Mucosa of descending colon (tissue), 3 donors: ENCODE data around the gene TDRD12. TPM values are rescaled to one million over a fixed set of nuclear protein-coding genes. Genes with fewer than 3 reads are reported as not detected.

Experiments used
- ATAC-seq: fragments of 200-7000 bp; cut with Tn5 transposase; one replicate; pipeline ENCODE4 v1.9.1; 2020; ENCODE audit warnings: mild to moderate bottlenecking, moderate library complexity
- DNase-seq, 3 donors: peaks; one replicate each; pipeline ENCODE4 v3.0.0-alpha.2; 2020
- H3K36me3 ChIP-seq: fragments of 200-600 bp; one replicate; pipeline ENCODE4 v1.8.0; 2021; ENCODE audit warnings: low read depth, mild to moderate bottlenecking
- H3K4me1 ChIP-seq: fragments of 200-600 bp; one replicate; pipeline ENCODE4 v1.8.0; 2021; ENCODE audit warnings: low read depth, mild to moderate bottlenecking
- H3K4me3 ChIP-seq: fragments of 200-600 bp; one replicate; pipeline ENCODE4 v1.8.0; 2021; ENCODE audit warnings: mild to moderate bottlenecking
- H3K9me3 ChIP-seq: fragments of 200-600 bp; one replicate; pipeline ENCODE4 v1.8.0; 2021; ENCODE audit warnings: mild to moderate bottlenecking
- CTCF ChIP-seq: fragments of 200-600 bp; IDR thresholded peaks from one replicate; pipeline ENCODE4 v1.8.0; 2022; ENCODE audit warnings: antibody characterized with exemption, mild to moderate bottlenecking
- intact Hi-C, 2 donors: fragments of 100-400 bp; cut with DNase I in 1 of 2; cut with micrococcal nuclease in 1 of 2; formaldehyde crosslinking; loops; one replicate each; pipeline versions ENCODE4 v1.11.0 to v1.11.1; 2022; cut with DNase I, micrococcal nuclease
- total RNA-seq, 3 donors: library from RNA; stranded (reverse); fragmentation: NEBNext Ultra II Directional in 2 of 3; extraction: Animal tissue kit (Norgen Biotek cat#: 25700) in 2 of 3; gene quantifications; one replicate each; pipeline versions ENCODE4 v1.2.1 to v1.2.4, GENCODE V29; 2021 to 2023
- donor health status: DM: no; HTN: no; CAD: no; lungs with moderate emphysema.
- donor health status: DM: no; HTN: no; CAD: no.
- donor health status: DM: no; HTN: yes; CAD: no.

The TDRD12 gene
- total RNA-seq, 3 donors from 2014 or later = 0.31 to 0.47 TPM; not detected in 1

DNA sequence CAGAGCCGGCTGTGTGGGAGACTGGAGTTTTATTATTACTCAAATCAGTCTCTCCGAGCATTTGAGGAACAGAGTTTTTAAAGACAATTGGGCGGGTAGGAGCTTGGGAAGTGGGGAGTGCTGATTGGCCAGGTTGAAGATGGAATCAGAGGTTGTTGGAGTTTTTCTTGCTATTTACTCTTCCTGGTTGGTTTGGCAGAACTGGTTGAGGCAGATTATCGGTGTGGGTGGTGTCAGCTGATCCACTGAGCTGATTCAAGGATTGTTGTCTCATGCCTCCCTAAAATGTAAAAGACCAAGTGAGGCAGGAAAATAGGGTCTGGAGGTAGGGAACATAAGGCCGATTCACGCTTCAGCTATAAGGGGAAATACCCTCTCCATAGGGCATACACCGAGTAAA, 1.3 kb upstream of the TDRD12 start:
- ATAC-seq = no peak
- intact Hi-C loops = no loop called here
- TF ChIP-seq CTCF = no peak

DNA sequence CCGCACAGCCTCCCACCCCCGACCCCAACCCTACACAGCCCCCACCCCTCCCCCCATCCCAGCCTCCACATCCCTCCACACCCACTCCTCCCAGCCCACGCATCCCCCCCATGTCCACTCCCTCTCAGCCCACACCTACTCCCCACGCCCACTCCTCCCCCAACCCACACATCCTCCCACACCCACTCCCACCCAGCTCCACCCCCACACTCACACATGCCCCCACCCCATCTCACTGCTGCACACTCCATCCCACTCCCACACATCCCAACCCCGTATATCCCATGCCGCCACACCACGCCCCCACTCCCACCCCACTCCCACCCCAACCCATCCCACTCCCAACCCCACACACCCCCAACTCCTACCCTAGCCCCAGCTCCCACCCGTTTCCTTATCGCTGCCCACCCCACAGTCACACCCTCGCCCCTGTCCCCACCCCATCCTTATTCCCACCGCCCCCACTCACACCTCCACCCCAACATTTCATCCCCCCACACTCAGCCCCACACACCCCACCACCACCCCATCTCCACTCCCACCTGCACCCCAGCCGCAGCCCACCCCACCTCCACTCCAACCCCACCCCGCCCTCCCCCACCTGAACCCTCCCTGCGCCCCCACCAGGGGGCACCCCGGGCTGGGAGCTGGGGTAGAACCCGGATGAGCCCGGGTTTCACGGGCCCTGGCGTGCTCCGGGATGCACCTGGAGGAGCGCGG, 809 bp downstream of the TDRD12 start:
- Histone ChIP-seq H3K9me3 (no peaks in the 10 kb centered on the region), H3K4me3 (no peak overlapping the region), H3K36me3 (no peaks in the 10 kb centered on the region), H3K4me1 (no peaks in the 10 kb centered on the region)
- no peak for ATAC-seq
- DNase-seq = no peak
- intact Hi-C loops = no loop called here
- TF ChIP-seq CTCF = no peak

More for the DNA sequence above, 1.3 kb upstream of the TDRD12 start:
- no peak for DNase-seq
- Histone ChIP-seq H3K4me3 (no peak overlapping the region), H3K4me1 (no peaks in the 10 kb centered on the region), H3K9me3 (no peaks in the 10 kb centered on the region), H3K36me3 (no peaks in the 10 kb centered on the region)

DNA sequence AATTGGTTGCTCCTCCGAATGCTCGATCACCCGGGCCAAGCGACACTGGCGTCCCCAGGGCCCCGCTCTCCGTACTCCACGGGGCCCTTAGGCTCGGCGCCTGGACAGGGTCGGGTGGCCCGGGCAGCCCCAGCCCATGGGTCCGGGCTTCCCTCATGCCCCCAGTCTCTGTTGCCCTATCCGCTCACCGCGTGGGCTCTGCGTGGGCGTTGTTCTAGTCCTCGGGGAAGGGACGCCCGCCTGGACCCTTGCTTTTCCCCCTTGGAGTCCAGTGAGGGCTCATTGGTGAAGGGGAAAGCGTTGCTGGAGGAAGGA, 1.3 kb downstream of the TDRD12 start:
- ATAC-seq = no peak
- Histone ChIP-seq H3K4me3 (no peak overlapping the region), H3K9me3 (no peaks in the 10 kb centered on the region), H3K36me3 (no peaks in the 10 kb centered on the region), H3K4me1 (no peaks in the 10 kb centered on the region)
- DNase-seq = no peak
- intact Hi-C loops = no loop called here
- no peak for TF ChIP-seq CTCF

GRCh38 chr19:32735936-32736335, 16.4 kb downstream of the TDRD12 start:
- H3K36me3 ChIP-seq = no peaks in the 10 kb centered on the region
- no peak overlapping the region for H3K4me3 ChIP-seq
- no peak for DNase-seq
- intact Hi-C loops = no loop called here
- ATAC-seq = no peak
- H3K4me1 ChIP-seq = no peaks in the 10 kb centered on the region
- H3K9me3 ChIP-seq = no peaks in the 10 kb centered on the region
- TF ChIP-seq CTCF = no peak

DNA sequence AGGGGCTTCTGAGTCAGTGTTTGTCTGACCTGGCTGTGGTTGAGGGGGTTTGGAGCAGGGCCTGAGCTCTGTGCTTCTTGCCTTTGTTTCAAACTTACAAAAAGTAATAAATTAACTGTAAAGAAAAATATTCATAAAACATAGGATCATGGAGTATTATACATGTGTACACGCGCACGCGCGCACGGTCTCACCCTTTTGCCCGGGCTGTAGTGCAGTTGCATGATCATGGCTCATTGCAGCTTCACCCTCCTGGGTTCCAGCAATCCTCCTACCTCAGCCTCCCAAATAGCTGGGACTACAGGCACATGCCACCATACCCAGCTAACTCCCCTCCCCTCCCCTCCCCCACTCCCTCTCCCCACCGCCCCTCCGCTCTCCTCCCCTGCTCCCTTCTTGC, 23.5 kb downstream of the TDRD12 start:
- Histone ChIP-seq H3K4me3 (no peak overlapping the region), H3K36me3 (no peaks in the 10 kb centered on the region), H3K9me3 (no peaks in the 10 kb centered on the region), H3K4me1 (no peaks in the 10 kb centered on the region)
- ATAC-seq (no peak), DNase-seq (no peak)
- intact Hi-C loops = no loop called here
- TF ChIP-seq CTCF = no peak

DNA sequence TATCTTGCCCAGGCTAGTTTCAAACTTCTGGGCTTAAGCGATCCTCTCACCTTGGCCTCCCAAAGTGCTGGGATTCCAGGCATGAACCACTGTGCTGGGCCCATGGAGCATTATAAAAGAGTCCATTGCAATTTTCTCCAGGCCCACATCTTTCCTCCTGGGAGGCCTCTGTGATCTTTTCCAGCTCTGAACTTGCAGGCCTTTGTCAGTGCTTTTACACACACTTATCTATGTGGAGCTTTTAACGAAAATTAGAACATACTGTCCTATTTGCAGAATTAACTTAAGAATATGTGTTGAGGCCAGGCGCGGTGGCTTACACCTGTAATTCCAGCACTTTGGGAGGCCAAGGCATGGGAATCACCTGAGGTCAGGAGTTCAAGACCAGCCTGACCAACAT, 23.9 kb downstream of the TDRD12 start:
- no peak overlapping the region for H3K4me3 ChIP-seq
- DNase-seq (no peak), ATAC-seq (no peak)
- H3K9me3 ChIP-seq = no peaks in the 10 kb centered on the region
- intact Hi-C loops = no loop called here
- H3K36me3 ChIP-seq = no peaks in the 10 kb centered on the region
- H3K4me1 ChIP-seq = no peaks in the 10 kb centered on the region
- TF ChIP-seq CTCF = no peak
